DMS153 treated with DMSO at 0.1 percent for 48 hours (cell line): ENCODE measurements around the gene ATL3.
A peak's percentile ranks its signal among the peaks of the same experiment; 100 is the strongest.
"Not testable (repeated sequence)": the region's sequence is repeated elsewhere in the genome, so short reads cannot be mapped to it uniquely, and the experiment has no call there.

Source experiments
- DNase-seq: peaks from one replicate; lab custom pipeline; 2025; ENCODE audit not compliant: unreplicated experiment; lab: John Stamatoyannopoulos, UW

Gene ATL3

DNA sequence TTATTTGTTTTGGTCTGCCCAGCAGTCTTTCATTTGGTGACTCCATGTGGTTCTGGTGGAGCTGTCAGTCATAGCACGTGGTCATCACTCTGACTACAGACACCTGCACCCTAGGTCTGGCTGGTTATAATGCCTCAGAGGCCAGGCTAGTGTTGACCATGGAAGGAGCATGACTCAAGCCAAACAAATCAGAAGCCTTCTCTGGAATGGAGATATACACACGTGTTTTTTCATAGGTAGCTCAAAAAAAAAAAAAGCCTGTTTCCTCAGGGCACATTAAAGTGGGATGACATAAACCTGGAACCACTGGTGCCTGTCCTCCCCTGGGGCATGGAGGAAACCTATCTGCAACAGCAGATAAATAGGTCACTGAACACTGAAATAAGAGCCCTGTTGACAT is 48.9 kb downstream of the ATL3 start:
- DNase-seq: no peak

- DNase-seq: no peak
Measured at GRCh38 chr11:63621071-63621470, 50.1 kb downstream of the ATL3 start.

DNA sequence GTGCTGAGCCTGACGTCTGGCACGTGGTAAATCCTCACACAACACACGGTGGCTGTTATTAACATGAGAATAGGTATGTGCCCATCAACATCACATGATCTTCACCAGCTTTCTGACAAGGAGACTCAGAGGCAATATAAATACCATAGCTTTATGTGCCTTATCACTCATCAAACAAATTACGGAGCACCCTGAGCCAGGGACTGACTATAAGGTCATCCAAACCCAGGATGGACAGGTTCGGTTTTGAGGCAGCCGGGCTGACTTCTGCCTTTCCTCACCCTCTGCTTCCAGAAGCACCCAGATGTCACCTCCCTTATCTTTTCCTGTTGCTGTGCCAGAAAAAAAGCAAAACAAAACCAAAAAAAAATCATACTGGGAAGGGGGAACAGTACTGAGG is 51.2 kb downstream of the ATL3 start:
- DNase-seq: no peak

GRCh38 chr11:63617686-63618085 is 53.5 kb downstream of the ATL3 start:
- not testable (repeated sequence) for DNase-seq

DNA sequence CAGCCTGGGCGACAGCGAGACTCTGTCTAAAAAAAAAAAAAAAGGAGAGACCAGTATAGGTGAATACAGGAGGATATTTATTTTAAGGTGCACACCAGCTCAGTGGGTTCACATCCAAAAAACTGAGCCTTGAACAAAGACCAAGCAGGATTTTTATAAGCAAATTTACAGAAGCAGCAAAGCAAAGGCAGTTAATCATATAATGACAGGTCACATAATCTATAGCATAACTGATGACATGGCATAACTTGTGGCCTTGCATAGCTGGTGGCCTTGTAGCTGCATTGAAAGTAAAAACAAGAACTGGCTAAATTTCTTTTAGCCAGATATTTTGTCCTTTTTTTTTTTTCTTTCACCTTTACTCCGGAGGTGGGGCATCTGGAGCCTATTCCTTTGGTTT is 54.2 kb downstream of the ATL3 start:
- DNase-seq: no peak

- no peak for DNase-seq
Measured at GRCh38 chr11:63614136-63614671, 57.0 kb downstream of the ATL3 start, which contains the start of gene PLAAT3. Gene PLAAT3 (minus strand): TSS chr11:63614433. CDS start chr11:63614014, 419 bp downstream.

GRCh38 chr11:63613517-63614135 is 57.5 kb downstream of the ATL3 start:
- no peak for DNase-seq

DNA sequence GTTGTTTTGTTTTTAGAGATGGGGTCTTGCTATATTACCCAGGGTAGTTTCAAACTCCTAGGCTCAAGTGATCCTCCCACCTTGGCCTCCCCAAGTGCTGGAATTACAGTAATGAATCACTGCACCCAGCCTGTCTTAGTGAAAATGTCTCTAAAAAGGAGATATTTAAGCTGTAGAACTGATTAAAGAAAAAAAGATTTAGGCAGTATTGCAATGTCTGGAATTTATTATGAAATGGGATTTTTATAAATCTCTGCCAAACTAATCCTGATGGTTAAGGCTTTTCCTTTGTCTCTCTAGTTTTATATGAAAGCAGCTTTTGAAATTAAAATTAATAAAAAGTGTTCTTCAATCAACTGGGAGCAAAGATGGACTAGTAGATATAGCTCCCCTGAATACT is 59.0 kb downstream of the ATL3 start:
- DNase-seq: no peak

DNA sequence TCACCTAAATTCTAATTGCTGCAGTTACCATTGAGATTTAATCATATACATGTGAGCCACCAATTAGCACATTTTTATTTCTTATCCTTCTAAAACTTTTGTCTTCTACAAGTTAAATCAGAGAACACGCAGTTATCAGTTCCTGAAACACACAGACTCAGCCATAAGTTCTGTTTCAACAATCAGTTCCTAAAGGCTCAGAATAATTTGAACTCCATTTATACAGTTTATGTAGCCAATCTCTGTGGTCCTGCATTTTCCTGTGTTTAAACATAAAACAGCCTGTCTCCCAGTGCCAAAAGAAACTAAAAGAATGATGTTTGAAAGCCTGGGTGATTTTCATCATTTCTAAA is 59.8 kb downstream of the ATL3 start:
- DNase-seq: no peak

DNA sequence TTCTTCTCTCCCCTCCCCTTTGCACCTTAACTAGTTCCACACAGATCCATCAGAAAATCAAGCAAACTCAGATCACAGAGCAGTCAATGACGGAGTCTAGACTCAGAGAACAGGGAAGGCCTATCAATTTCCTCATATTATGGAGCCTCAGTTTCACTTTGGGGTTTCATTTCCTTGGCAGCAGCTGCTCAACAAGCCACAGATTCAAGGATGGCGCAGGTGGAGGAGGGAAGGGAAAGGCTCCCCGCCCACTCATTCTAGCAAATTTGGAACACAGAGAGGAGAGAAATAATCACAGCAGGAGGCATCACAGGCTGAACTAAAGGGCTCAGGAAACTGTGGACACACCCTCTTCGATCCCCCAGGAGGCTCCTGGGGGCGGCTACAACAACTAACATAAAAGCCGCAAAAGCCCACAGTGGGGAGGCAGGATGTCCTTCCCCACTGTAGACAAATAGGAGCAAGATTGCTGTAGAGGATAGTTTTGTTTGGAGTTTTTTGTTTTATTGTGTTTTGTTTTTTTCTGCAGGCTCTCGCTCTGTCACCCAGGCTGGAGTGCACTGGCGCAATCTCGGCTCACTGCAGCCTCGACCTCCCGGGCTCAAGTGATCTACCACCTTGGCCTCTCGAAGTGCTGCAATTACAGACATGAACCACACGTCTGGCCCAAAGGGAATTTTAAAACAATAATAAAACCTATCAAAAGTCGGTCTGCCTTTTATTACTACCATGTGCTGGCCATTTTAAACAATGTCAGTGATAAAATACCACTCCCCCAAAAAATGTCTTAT is 60.4 kb downstream of the ATL3 start:
- peak; percentile 29 for DNase-seq

DNA sequence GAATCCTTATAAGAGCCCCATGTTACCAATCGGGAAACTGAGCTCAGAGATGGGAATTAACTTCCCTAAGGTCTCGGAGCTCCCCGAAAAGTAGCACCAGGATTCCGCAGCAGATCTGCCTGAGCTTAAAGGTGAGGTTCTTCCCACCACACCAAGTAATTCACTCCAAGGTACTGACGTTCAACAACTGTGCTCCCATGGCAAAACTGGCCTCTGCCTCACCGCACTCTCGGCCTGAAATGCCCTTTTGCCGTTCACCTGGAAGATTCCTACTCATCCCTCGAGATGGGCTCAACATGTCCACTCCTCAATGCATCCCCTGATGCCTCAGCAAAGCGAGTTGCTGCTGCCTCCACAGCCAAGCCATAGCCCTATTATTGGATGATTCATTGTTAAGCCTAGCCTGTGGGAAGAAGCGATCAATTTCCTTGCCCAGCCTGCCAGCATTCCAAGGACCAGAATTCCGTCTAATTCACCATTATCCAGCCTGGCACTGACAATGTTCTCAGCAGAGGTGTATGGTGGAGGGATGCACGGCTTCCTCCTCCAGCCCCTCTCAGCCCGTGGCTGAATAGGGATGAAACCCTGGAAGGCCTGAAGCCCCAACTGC is 61.1 kb downstream of the ATL3 start:
- DNase-seq: no peak

- DNase-seq: no peak
Measured at GRCh38 chr11:63609536-63609935, 61.6 kb downstream of the ATL3 start.

- DNase-seq: no peak
Measured at GRCh38 chr11:63608353-63609345, 62.5 kb downstream of the ATL3 start.

DNA sequence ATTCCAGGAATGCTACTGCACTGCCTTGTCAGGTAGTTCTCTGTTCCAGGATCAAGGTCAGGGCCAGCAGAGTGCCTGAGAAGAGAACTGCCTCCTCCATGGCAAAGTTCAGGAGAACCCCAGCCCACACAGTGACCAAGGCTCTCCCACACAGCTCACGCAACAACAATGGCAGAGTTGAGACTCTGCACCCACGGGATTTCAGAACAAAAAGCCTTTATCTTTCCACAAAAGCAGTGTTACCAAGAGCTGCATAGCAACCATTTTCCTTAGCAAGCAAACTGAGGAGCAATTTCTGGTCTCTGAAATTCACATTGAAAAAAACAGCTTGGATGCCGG is 68.0 kb downstream of the ATL3 start:
- DNase-seq: no peak

DNA sequence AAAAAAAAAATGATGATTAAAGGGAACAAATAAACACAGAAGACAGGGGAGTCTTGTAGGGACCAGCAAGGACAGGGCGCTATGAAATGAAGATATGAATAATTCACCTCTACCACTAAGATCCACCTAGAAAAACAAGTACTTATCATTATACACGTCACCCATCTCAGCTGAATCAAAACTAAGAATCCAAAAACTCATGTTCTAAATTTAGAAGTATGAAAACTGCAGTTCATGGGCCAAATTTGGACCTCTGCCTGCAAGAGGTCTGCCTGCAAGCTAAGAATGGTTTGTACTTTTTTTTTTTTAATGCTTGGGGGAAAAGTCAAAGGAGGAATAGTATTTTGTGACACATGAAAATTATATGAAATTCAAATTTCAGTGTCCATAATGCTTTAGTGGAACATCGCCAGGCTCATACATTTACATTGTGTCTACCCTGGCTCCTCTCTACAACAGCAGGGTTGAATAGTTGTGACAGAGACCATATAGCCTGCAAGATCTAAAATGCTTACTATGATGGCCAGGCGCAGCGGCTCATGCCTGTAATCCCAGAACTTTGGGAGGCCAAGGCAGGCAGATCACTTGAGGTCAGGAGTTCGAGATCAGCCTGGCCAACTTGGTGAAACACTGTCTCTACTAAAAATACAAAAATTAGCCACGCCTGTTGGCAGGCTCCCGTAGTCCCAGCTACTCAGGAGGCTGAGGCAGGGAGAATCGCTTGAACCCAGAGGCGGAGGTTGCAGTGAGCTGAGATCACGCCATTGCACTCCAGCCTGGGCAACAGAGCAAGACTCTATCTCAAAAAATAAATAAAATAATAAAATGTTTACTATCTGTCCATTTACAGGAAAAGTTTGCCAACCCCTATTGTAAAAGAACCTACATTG is 68.6 kb downstream of the ATL3 start:
- not testable (repeated sequence) for DNase-seq

DNA sequence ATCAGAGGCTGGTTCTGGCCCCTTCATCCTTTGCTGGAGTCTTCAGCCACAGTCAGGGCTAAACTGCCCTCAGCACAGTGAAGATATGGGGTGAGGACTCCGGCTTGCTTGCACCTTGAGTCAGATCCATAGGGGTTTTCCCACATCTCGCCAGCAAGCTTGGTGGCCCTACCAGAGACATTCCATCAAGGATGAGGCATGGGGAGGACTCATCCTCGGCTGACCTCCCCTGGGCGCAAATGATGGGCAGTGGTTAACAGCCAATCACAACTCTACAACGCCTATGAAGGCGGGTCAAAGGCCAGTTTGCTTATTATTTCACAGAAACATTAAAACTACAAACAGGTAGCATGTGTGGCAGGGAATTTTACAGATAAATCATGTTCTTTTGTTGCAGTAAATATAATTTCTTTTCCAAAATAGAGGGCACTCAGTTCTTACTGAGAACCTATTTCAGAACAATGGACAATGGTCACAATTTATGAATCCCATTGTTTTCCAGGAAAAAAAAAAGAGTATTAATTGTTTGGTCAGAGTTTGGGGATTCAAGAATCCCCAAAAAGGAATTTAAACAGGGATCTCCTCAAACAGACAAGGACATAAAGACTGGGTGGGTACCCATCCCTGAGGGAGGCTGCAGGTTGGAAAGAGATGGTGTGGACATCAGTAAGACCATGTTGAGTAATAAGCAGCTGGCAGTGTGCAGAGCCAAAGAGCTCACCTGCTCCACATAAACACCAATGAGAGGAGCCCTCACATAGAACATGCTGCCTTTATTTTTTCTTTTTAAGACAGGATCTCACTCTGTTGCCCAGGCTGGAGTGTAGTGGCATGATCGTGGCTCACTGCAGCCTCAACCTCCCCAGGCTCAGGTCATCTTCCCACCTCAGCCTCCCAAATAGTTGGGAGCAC is 71.7 kb downstream of the ATL3 start:
- DNase-seq: no peak

GRCh38 chr11:63598556-63598955 is 72.6 kb downstream of the ATL3 start:
- no peak for DNase-seq

DNA sequence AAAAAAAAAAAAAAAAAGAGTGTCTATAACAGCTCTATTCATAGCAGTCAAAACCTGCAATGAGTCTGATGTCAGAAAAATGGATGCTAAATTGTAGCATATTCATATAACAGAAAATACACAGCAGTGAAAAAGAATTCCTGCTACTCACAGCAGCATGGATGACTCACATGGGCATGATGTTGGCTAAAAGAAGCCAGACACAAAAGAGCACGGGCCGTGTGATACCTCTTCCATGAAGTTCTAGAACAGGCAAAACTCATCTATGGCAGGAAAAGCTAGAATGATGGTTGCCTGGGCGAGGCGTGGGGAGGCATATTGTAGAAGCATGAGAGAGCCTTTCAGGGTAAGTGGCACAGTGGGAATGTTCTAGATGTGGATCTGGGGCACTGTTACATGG is 75.9 kb downstream of the ATL3 start:
- DNase-seq: no peak

DNA sequence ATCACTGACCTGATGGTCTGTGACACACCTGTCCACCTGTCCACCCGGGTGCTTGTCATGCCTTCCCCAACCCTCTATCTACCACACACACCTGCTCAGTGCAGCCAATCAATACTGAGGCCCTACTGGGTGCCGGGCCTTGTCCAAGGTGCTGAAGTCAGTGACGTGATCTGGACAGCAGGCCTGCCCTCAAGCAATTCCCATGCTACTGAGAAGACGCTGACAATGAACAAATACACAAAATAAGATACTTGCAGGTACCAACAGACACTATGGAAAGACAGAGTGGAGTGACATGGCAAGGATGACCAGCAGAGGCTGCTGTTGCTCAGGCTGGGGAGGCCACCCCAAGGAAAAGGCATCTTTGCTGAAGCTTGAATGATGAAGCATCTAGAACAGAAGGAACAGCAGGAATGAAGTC is 78.2 kb downstream of the ATL3 start:
- DNase-seq: peak; percentile 19
